Stimulated activated CD4-positive, alpha-beta T cell treated with anti-CD3 and anti-CD28 coated beads, Interleukin-15, amount 100 ng/mL, for 1 hour (primary cell): ENCODE data around the gene RICTOR.

Source experiments
- DNase-seq, 2 donors: peaks; one replicate each; pipeline ENCODE4 v3.0.0-alpha.2; 2020; ENCODE audit warnings: low read depth in 1 of 2, low spot score in 1 of 2

RICTOR gene

DNA sequence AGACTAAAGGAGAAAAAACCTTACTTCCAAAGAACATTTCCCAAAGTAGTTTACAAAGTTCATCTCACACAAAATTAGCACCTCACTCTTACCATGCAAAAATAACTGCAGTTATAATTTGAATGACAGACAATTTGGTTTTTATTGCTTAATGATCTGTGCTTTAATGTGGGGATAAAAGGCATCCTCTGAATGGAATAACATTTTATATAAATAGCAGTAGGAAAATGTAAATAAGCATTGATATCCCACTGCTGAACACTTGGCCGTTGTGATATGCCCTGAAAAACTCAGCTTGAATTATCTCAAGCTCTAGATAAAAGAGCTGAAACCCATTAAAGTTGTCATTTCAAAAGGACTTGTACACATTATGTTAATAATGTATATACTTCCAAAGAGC is 135.2 kb downstream of the RICTOR start:
- no peak for DNase-seq

DNA sequence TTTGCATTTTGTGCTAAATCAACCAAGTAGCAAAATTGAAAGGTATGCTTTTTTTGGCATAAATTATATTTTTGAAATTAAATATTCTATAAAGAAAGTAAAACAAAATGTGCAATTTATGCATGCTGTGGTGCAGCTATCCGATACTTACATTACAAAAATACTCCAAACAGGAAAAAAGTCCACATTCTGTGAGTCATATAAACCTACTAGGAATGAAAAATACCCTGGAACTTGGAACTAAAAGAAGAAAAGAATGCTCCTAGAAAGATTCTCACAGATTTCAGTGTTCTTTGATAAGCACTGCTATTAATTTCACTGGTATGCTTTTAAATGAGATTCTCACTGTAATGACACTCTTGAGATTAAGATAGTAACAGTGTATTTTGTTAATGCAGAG is 135.8 kb downstream of the RICTOR start:
- DNase-seq: no peak

DNA sequence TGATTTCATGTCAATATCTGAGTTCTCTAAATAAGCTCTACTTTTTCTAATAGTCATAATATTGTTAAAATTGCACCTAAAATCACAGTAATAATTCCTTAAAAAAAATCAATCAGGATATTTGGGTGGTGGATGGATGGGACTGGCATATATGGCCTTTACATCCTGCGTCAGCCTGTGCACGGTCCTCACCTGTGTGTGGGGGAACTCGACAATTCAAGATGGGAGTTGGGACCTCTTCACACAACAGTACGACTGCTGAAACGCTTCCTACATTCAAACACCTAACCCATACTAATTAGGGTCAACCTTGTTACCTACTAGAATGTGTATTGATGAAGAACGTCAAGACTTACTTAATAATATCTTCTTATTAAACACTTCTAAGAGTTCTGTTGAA is 137.9 kb downstream of the RICTOR start:
- no peak for DNase-seq

DNA sequence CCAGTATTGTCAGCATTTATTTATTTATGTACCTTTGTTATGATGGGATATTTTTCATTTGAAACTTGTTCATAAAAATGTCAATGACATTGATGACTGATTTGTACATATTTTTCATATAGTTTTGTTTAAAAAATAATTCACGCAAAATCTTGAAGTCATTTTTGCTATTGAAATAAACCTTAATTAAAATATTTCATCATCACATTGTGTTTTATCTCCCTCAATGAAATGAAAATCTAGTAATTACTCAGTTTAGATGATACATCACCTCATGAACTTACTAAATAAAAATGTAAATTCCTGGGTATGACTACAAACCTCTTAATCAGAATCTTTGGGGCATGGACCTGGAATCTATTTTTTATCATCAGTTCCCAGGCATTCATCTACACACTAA is 138.8 kb downstream of the RICTOR start:
- no peak for DNase-seq

DNA sequence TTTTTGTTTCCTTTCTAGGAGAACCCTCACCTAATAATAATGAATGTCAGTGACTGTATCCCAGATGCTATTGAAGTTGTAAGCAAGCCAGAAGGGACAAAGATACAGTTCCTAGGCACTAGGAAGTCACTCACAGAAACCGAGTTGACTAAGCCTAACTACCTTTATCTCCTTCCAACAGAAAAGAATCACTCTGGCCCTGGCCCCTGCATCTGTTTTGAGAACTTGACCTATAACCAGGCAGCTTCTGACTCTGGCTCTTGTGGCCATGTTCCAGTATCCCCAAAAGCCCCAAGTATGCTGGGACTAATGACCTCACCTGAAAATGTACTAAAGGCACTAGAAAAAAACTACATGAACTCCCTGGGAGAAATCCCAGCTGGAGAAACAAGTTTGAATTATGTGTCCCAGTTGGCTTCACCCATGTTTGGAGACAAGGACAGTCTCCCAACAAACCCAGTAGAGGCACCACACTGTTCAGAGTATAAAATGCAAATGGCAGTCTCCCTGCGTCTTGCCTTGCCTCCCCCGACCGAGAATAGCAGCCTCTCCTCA is 141.3 kb downstream of the RICTOR start:
- DNase-seq: no peak

DNA sequence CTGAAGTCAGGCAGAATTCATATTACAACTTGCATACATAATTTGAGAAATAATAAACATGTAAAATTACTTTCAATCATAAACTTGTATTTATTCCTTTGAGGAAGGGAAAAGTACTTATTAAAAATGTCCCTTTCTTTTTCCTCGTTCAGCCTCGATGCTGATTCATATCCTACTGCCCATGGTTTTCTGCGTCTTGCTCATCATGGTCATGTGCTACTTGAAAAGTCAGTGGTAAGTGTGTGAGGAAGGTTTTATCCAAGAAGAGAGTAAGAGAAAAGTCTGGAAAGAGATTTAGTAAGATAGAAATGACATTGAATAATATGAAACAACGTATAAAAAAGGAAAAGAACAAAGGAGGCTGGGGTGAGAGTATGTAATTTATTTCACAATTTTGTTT is 142.5 kb downstream of the RICTOR start:
- DNase-seq: no peak

DNA sequence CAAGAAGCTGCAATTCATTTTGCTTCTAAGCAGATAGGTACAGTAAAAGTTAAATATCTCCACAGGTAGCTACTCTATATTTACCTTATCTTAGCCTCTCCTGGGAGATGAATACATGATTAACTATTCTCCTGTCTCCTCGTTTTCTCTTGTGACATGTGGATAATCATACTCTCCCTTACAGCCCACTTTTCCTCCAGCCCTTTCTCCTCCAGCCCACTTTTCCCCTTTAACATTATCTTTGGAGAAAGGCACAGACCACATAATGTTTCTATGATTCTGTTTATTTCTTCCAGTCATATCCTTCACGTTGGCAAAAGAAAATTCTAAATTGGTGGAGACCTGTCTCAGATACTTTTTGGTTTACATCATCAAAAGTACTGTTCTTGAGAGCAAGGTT is 144.4 kb downstream of the RICTOR start:
- DNase-seq: no peak

DNA sequence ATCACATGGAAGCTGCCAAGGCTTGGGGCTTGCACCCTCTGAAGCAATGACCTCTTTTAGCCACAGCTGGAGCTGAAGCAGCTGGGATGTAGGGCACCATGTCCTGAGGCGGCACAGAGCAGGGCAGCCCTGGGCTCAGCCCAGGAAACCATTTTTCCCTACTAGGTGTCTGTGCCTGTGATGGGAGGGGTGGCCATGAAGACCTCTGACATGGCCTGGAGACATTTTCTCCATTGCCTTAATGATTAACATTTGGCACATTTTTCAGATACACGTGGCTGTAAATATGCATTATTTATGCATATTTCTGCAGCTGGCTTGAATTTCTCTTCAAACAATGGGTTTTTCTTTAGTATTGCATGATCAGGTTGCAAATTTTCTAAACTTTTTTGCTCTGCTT is 146.7 kb downstream of the RICTOR start:
- no peak for DNase-seq

DNA sequence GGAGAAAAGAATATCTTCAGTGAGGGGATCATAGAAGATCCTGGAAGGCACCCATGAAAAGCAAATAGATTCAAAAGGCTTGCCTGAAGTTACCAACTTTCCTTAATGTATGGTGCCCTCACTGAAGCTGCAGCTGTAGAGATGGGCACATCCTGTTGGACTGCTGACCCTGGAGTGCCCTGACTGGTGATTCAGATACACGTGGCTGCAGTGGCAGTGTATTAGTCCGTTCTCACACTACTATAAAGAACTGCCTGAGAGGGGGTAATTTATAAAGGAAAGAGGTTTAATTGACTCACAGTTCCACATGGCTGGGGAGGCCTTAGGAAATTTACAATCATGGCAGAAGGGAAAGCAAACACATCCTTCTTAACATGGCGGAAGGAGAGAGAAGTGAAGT is 148.1 kb downstream of the RICTOR start:
- DNase-seq: no peak

DNA sequence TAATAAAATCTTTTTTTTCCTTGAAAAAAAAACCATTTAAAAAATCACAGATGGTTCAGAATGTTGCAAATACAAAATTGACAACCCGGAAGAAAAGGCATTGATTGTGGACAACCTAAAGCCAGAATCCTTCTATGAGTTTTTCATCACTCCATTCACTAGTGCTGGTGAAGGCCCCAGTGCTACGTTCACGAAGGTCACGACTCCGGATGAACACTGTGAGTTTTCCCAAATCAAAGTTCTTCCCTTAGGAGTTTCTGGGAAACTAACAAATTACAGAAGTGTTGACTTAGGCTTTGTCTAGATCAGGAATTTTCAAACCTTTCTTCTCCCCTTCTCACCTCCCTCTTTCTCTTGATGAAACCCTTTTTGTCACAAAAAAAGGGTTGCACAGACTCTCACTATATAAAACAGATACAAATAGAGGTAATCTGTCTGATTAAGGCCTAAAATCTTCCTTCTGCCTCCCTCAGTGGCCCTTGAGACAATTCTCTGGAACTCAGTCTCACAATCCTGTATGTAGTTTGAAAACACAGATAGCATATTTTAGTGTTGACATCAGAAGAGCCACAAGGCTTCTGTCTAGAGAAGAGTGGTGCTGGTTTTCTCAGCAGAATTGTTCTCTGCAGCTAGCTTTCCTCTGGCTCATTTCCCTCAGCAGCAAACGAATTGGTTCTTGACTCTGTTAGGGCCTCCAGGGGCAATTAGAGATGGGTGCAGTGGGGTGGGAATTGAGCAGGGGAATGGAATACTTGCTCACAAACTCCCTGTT is 148.9 kb downstream of the RICTOR start:
- no peak for DNase-seq

DNA sequence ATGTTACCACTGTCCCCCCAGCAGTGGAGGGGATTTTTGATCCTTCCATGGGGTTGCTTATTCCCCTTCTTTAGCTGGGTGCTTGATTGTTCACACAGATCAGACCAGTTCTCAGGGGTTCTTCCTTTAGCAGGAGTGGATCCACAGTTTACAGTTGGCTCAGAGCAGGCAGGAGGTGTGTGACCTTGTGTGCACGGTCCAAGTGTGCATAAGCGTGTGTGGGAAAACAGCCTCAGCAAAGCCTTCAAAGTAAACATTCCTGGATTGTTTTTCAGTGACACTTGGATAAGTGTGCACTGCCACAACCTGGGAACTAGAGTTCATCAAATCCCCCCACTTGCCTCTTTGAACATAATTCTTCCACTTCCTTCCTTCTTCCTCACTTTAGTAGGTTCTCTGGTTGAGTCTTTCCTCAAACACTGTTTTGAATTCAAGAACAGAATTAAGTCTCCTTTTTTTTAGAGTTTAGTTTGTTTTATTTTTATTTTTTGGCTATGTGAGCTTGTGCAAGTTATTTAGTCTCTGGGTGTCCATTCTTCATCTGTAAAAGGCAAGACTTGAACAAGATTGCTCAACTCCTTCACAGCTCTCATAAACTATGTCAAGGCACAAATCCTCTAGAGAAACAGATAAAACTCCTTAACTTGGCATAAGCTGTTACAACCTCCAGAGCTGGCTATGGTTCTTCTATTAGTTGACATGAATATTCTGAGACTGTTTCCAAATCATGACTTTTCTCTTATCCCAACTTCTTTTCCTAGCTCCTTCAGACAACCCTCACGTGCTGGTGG is 150.3 kb downstream of the RICTOR start:
- no peak for DNase-seq

DNA sequence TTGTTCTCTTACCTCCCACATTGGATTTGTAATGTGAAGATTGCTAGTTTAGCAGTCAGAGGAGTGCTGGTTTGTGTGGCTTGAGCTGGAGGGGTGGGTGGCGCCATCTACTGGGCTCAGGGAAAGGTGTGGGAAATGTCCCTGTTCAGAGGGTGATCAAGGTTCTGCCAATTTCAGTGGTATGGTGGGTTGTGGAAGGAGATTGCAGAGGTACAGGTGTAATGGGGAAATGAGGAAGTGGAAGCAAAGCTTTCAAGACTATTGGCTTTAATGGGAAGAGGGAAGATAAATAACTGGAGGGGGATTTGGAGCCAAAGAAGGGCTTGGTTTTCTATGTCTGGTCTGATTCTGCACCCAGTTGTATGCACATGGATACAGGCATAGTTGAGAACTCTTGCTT is 152.0 kb downstream of the RICTOR start:
- peak in 1 of 2 donors; percentile 20 for DNase-seq

DNA sequence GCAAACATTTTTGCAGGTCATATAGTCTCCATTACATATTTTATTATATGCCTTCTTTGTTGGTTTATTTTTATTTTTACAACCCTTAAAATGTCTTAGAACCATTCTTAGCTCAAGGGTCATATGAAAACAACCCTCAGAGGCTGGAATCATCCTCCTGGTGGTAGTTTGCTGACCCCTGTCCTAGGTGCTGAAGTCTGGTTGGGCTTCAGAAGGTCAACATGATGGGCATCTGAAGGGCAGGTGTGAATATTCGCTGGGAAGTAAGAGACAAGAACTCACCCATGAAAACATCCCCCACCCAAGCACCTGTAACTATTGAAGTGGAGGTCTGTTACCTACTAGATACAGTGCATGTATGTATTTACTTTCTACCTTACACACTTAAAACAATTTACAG is 153.0 kb downstream of the RICTOR start:
- DNase-seq: no peak

DNA sequence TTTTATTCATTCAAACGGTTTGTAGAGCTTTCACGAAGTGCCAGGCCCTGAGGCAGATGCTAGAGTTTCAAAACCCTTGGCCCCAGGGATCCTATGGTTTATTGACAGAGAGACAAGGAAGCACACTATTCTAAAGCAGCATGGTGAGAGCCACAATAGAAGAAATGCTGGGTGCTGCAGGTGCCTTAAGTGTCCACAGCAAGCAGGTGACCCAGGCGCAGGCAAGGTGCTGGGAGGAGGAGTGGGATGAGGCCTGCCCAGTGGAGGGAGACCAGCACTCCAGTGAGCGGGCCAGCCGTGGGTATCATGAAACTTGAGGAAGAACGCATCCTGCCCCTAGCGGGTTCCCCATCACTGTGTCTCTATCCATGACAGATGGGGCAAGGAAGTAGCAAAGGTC is 157.4 kb downstream of the RICTOR start:
- no peak for DNase-seq

DNA sequence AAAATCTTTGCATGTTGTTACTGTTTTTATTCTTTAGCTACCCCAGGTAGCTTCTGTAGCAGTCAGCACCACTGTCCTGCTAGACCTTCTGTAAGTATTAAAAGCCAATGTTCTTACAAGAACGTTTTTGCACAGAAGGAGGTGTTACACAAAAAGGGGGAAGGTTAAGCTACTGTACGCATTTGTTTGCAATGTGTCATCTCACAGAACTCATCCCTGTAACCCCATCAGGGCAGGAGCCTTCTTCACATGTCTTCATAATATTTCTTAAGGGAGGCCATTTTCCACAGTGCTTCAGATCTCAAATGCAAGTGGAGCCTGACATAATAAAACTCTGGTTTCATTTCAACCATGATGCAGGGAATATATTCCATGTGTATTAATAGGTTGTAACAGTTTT is 160.5 kb downstream of the RICTOR start:
- no peak for DNase-seq

DNA sequence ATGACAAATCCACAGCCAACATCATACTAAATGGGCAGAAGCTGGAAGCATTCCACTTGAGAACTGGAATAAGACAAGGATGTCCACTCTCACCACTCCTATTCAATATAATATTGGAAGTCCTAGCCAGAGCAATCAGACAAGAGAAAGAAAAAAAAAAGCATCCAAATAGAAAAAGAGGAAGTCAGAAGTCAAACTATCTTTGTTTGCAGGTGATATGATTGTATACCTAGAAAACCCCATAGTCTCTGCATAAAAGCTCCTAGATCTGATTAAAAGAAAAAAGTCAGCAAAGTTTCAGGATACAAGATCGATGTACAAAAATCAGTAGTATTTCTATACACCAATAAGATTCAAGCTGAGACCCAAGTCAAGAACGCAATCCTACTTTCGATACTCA is 162.3 kb downstream of the RICTOR start:
- no peak for DNase-seq

DNA sequence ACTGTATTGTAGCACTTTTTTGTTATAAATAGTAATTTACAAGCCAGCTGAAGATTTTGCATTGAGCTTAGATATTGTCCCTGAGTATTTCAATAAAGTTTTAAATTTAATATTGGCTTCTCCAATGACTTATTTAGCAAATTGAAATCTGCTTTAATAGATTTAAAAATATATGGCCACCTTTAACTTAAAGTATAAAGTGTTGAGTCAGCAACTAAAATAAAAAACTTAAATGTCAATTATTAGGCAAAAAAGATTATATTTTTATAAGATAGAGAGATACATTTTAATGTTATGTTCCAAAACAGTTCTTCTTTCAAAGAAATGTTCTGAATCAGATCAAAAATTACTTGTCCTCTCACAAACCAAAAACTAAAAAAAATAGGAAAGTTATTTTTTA is 167.7 kb downstream of the RICTOR start:
- DNase-seq: no peak

DNA sequence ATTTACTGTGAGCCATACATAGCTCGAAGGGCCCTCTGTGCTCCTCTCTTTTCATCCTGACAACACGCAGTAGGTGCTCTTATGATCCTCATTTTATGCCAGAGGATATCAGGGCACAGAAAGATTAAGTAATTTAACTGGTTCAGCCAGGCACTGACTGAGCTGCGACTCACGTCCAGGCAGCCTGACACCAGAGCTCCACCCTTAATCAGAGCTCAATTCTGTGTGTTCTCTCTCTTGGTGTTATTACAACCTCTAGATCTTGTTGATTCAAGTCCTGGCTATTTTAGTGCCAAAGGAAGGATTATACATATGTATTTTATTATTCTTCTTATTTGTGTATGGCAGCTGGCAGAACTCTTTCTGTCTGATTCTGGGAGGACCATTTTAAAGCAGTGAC is 168.7 kb downstream of the RICTOR start:
- DNase-seq: no peak

DNA sequence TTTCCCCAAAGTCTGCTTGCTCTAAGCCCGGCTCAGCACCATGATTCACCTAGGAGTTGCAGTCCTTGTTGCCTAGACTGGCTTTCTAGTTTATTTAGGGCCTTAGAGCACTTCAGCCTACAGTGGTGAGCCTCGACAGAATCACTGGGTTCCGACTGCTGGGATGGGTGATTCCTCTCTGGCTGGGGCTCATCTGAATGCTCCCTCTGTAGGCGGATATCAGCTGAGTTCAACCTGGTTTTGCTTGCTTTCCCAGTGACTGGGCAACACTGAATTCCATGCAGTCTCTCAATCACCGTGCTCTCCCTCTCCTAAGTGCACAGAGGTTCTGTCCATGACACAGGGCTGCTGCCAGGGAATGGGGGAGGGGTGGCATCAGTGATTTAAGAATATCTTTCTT is 174.3 kb downstream of the RICTOR start:
- DNase-seq: no peak

DNA sequence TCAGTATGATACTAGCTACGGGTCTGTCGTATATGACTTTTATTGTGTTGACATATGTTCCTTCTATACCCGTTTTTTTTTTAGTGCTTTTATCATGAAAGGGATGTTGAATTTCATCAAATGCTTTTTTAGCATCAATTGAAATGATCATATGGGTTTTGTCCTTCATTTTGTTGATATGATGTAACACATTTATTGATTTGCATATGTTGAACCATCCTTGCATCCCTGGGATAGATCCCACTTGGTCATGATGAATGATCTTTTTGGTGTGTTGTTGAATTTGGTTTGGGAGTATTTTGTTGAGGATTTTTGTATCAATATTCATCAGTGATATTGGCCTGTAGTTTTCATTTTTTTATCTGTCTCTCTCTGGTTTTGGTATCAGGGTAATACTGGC is 177.4 kb downstream of the RICTOR start:
- no peak for DNase-seq

DNA sequence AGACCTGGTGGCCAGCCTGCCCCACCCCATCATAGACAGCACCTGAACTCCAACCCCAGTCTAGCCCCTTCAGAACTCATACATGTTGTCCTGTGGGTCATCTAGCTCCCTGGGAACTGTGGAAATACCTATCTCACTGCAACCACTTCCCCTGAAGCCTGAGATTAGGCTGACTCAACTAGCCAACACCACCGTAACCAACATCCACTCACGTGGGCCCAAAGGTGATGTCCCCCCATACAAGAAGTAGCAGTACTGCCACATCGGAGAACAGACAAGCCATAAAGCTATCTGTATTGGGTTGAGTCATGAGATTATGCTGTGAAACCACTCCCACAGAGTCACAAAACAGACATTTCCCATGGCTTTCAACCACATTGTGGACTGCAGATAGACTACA is 181.8 kb downstream of the RICTOR start:
- no peak for DNase-seq

DNA sequence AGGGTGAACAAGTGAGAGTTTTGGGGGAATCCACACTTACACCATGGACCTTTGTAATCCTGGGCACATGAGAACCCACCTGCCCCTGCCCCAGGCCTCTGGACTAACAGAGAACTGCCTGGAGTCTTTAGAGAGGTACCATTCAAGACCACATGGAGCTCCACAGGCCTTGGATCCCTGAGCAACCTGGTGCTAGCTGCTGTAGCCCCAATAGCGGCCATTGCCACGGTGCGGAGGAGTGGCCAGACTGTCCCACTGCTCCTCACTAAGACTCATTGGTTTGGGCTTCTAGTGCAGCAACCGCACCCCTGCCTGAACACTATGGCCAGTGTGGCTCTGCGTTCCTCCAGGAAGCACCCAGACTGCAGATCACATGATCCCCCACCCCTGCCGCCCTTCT is 182.6 kb downstream of the RICTOR start:
- no peak for DNase-seq

DNA sequence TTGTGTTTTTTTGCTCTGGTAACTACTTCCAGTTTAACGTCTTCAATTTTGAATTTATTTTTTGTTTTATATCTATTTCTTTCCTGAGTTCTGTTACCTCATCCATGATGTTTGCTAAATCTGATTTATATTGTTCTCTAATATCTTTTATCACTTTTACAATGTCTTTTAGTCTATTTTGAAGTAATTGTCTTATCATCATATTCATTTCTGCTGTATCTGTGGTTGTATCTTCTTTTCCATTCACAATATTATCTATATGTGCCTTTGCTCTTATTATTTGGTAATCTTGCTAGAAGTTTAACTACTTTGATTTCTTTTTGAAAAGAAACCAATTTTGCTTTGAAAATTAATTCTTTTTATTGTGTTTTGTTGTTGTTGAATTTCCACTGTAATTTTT is 184.8 kb downstream of the RICTOR start:
- DNase-seq: no peak
